ENCODE measurements around the gene GRAMD2B. TPM values are rescaled to one million over a fixed set of nuclear protein-coding genes. Genes with fewer than 3 reads are reported as not detected.

GRAMD2B gene
- total and polyA plus RNA-seq, 9 donors = 19.2 to 99.0 (median 32.2) TPM

DNA sequence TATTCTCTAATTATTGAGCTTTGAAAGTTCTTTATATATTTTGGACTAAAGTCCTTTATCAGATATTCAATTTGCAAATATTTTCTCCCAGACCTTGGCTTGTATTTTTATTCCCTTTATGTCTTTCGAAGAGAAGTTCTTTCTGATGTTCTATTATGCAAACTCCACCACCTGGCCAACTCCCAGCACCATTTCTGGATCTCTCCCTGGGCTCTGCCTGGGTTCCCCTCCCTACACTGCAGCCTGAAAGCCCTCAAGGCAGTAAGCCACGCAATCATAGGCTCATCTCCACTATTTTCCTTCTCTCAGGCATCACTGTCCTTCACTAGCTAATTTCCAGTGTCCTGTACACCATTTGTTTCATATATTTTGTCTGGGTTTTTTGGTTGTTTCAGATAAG lies 76.1 kb downstream of the GRAMD2B start:
- no peaks in the 10 kb centered on the region for H3K9me3 ChIP-seq
- intact Hi-C loops (cut with DNase I) = loop anchor here in 2 of 4 donors (5.0 kb wide), 1 partner anchor 33 kb away; no protein-coding TSS in a partner anchor
- H3K4me3 ChIP-seq = no peak overlapping the region
- WGBS, 3 donors = 37 to 56% (median 43%) methylated on average over 2 of the region's 2 CpGs
- no peak for TF ChIP-seq EP300 (IDR thresholded peaks at IDR 0.05)
- TF ChIP-seq, protein P1, sequence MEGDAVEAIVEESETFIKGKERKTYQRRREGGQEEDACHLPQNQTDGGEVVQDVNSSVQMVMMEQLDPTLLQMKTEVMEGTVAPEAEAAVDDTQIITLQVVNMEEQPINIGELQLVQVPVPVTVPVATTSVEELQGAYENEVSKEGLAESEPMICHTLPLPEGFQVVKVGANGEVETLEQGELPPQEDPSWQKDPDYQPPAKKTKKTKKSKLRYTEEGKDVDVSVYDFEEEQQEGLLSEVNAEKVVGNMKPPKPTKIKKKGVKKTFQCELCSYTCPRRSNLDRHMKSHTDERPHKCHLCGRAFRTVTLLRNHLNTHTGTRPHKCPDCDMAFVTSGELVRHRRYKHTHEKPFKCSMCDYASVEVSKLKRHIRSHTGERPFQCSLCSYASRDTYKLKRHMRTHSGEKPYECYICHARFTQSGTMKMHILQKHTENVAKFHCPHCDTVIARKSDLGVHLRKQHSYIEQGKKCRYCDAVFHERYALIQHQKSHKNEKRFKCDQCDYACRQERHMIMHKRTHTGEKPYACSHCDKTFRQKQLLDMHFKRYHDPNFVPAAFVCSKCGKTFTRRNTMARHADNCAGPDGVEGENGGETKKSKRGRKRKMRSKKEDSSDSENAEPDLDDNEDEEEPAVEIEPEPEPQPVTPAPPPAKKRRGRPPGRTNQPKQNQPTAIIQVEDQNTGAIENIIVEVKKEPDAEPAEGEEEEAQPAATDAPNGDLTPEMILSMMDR (IDR thresholded peaks at IDR 0.05) = no peak
- TF ChIP-seq POLR2A (IDR thresholded peaks at IDR 0.05) = no peak
- H3K36me3 ChIP-seq = no peaks in the 10 kb centered on the region
- peak overlapping the region; percentile 31 to 51 for H3K27ac ChIP-seq
- DNase-seq = peak in 1 of 5 donors; percentile 60
- H3K27me3 ChIP-seq = no peaks in the 10 kb centered on the region
- peaks cover 17% of the 10 kb centered on the region for H3K4me1 ChIP-seq (ENCODE audit: insufficient read depth)

DNA sequence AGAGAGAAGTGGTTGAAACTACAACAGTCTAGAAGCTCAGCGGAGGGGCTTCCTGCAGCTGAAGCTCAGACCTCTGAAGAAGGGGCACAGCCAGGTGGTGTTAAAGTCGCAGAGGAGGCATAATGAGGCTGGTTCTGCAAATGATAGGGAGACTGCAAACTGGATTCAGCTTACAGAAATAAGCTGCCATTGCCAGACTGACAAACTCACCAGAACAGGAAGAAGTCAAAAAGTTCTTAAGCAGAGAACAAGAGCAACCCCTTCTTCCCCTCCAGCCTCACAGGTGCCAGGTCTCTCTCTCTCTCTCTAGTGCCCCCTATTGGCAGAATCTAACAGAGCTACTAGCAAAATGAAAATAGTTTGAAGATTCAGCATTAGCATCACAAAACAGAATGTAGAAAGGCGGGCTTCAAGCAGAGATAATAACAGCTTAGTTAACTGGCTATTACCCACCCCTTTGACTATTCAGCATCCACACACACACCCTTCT lies 76.7 kb downstream of the GRAMD2B start:
- Histone ChIP-seq H3K4me1 (ENCODE audit: insufficient read depth) (peaks cover 17% of the 10 kb centered on the region), H3K27ac (peak overlapping the region; percentile 31 to 51)
- 85 to 91% (median 87%) methylated on average over 3 of the region's 3 CpGs for WGBS, 3 donors

DNA sequence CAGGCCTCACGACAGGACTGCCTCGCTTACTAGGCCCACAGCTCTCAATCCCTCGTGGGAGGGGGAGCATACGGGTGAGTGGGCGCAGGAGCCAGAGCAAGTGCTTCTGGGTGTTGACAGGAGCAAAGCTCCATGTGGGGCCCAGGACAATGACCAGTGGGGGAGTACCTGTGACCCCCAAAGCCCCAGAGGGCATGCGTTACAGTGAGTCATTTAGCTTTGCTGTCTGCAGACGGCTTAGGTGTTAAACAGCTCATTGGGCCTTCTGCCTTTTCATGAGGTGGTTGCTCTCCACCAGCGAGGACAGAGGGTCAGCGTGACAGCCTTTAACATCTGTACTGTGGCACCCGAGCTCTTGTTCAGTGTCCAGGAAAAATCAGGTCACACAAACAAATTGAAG lies 78.2 kb downstream of the GRAMD2B start:
- H3K36me3 ChIP-seq = no peaks in the 10 kb centered on the region
- 93 to 96% (median 95%) methylated on average over 10 of the region's 10 CpGs for WGBS, 3 donors
- no peak overlapping the region for H3K4me3 ChIP-seq
- H3K27me3 ChIP-seq = no peaks in the 10 kb centered on the region
- no peak for DNase-seq
- H3K4me1 ChIP-seq (ENCODE audit: insufficient read depth) = peaks cover 17% of the 10 kb centered on the region
- intact Hi-C loops (cut with DNase I) = no loop called here
- TF ChIP-seq EP300 (IDR thresholded peaks at IDR 0.05) (no peak), POLR2A (IDR thresholded peaks at IDR 0.05) (no peak)
- TF ChIP-seq, protein P1 (IDR thresholded peaks at IDR 0.05) = no peak
- H3K9me3 ChIP-seq = no peaks in the 10 kb centered on the region
- H3K27ac ChIP-seq = no peak overlapping the region

More for the DNA sequence above, 76.7 kb downstream of the GRAMD2B start:
- no peaks in the 10 kb centered on the region for H3K27me3 ChIP-seq
- no peaks in the 10 kb centered on the region for H3K36me3 ChIP-seq
- intact Hi-C loops (cut with DNase I) = loop anchor here in 2 of 4 donors (5.0 kb wide), 1 partner anchor 32 kb away; no protein-coding TSS in a partner anchor
- TF ChIP-seq, protein P1 (IDR thresholded peaks at IDR 0.05) = no peak
- no peak for TF ChIP-seq EP300 (IDR thresholded peaks at IDR 0.05)
- no peak for TF ChIP-seq POLR2A (IDR thresholded peaks at IDR 0.05)
- no peaks in the 10 kb centered on the region for H3K9me3 ChIP-seq
- H3K4me3 ChIP-seq = no peak overlapping the region
- no peak for DNase-seq

DNA sequence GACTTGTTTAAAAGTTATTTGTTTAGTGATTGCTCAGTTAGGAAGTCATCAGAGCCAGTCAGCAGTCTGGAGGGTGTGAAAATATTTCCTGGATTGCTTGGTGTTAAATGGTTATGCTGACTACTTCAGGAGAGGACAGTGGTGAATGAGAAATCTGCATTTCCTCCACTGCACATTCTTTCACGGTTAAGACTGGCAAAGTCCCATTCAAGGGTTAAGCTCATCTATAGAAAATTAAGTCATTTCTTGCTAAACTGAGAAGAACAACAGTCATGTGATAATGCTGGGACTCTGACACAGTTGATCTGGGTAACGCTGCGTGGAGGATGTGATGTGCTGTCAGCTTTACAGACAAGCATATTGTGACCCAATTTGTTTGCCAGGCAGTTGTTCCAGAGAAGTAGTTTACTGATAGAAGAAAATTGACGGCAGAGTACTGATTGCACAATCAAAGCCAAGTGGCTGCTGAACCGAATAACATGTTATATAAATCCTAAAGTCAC lies 80.4 kb downstream of the GRAMD2B start:
- Histone ChIP-seq H3K27me3 (no peaks in the 10 kb centered on the region), H3K4me1 (ENCODE audit: insufficient read depth) (peaks cover 9% of the 10 kb centered on the region), H3K9me3 (no peaks in the 10 kb centered on the region), H3K36me3 (no peaks in the 10 kb centered on the region), H3K27ac (peak overlapping the region in 1 of 2 donors; percentile 8), H3K4me3 (no peak overlapping the region)
- intact Hi-C loops (cut with DNase I) = no loop called here
- peak in 1 of 5 donors; percentile 69 for DNase-seq
- peak; percentile 13 for TF ChIP-seq EP300 (IDR thresholded peaks at IDR 0.05)
- TF ChIP-seq, protein P1 (IDR thresholded peaks at IDR 0.05) = peak in 1 of 3 donors; percentile 10
- TF ChIP-seq POLR2A (IDR thresholded peaks at IDR 0.05) = no peak
- 1 to 8% (median 3%) methylated on average over 5 of the region's 5 CpGs for WGBS, 3 donors
